ENCODE measurements around the gene TUBB1.

TUBB1 gene

GRCh38 chr20:58996226-58996611, 23.0 kb upstream of the TUBB1 start:
- TF ChIP-seq GATA2 (IDR thresholded peaks at IDR 0.05; ENCODE audit: low read depth, low read length) (no peak), GATA3 (IDR thresholded peaks at IDR 0.05; ENCODE audit: low read depth, low read length) (no peak)

- TF ChIP-seq GATA2 (IDR thresholded peaks at IDR 0.05; ENCODE audit: low read depth, low read length): no peak
- no peak for TF ChIP-seq GATA3 (IDR thresholded peaks at IDR 0.05; ENCODE audit: low read depth, low read length)
Measured at GRCh38 chr20:58997141-58997770, 22.0 kb upstream of the TUBB1 start.

GRCh38 chr20:58998656-58999055, 20.6 kb upstream of the TUBB1 start:
- TF ChIP-seq GATA2 (IDR thresholded peaks at IDR 0.05; ENCODE audit: low read depth, low read length) (no peak), GATA3 (IDR thresholded peaks at IDR 0.05; ENCODE audit: low read depth, low read length) (no peak)

- TF ChIP-seq GATA2 (IDR thresholded peaks at IDR 0.05; ENCODE audit: low read depth, low read length) (no peak), GATA3 (IDR thresholded peaks at IDR 0.05; ENCODE audit: low read depth, low read length) (no peak)
Measured at GRCh38 chr20:59000326-59000725, 18.9 kb upstream of the TUBB1 start.

- TF ChIP-seq GATA2 (IDR thresholded peaks at IDR 0.05; ENCODE audit: low read depth, low read length) (no peak), GATA3 (IDR thresholded peaks at IDR 0.05; ENCODE audit: low read depth, low read length) (no peak)
Measured at GRCh38 chr20:59001068-59001448, 18.2 kb upstream of the TUBB1 start.

- TF ChIP-seq GATA2 (IDR thresholded peaks at IDR 0.05; ENCODE audit: low read depth, low read length) (no peak), GATA3 (IDR thresholded peaks at IDR 0.05; ENCODE audit: low read depth, low read length) (no peak)
Measured at GRCh38 chr20:59001449-59002171, 17.6 kb upstream of the TUBB1 start.

- TF ChIP-seq GATA3 (IDR thresholded peaks at IDR 0.05; ENCODE audit: low read depth, low read length) (no peak), GATA2 (IDR thresholded peaks at IDR 0.05; ENCODE audit: low read depth, low read length) (no peak)
Measured at GRCh38 chr20:59002388-59002787, 16.8 kb upstream of the TUBB1 start.

GRCh38 chr20:59002874-59003399, 16.3 kb upstream of the TUBB1 start:
- TF ChIP-seq GATA3 (IDR thresholded peaks at IDR 0.05; ENCODE audit: low read depth, low read length) (no peak), GATA2 (IDR thresholded peaks at IDR 0.05; ENCODE audit: low read depth, low read length) (no peak)

GRCh38 chr20:59003836-59004492, 15.3 kb upstream of the TUBB1 start:
- TF ChIP-seq GATA2 (IDR thresholded peaks at IDR 0.05; ENCODE audit: low read depth, low read length): no peak

- no peak for TF ChIP-seq GATA3 (IDR thresholded peaks at IDR 0.05; ENCODE audit: low read depth, low read length)
Measured at GRCh38 chr20:59004493-59004762, 14.8 kb upstream of the TUBB1 start.

- TF ChIP-seq GATA3 (IDR thresholded peaks at IDR 0.05; ENCODE audit: low read depth, low read length): no peak
- TF ChIP-seq GATA2 (IDR thresholded peaks at IDR 0.05; ENCODE audit: low read depth, low read length): no peak
Measured at GRCh38 chr20:59004763-59005522, 14.3 kb upstream of the TUBB1 start.

- TF ChIP-seq GATA2 (IDR thresholded peaks at IDR 0.05; ENCODE audit: low read depth, low read length) (no peak), GATA3 (IDR thresholded peaks at IDR 0.05; ENCODE audit: low read depth, low read length) (no peak)
Measured at GRCh38 chr20:59005523-59006166, 13.6 kb upstream of the TUBB1 start.

- TF ChIP-seq GATA2 (IDR thresholded peaks at IDR 0.05; ENCODE audit: low read depth, low read length) (no peak), GATA3 (IDR thresholded peaks at IDR 0.05; ENCODE audit: low read depth, low read length) (no peak)
Measured at GRCh38 chr20:59006167-59006863, 12.9 kb upstream of the TUBB1 start.

All from SH-SY5Y (cell line).